ENCODE measurements around the gene CREB3. TPM values are rescaled to one million over a fixed set of nuclear protein-coding genes. Genes with fewer than 3 reads are reported as not detected.

The CREB3 gene
- total RNA-seq, 1 donor from 2014 or later = 35.1 TPM

- H3K4me3 ChIP-seq = no peak overlapping the region
- H3K9me3 ChIP-seq = no peaks in the 10 kb centered on the region
- intact Hi-C loops (cut with DNase I) = loop anchor here (10.0 kb wide), 1 partner anchor 1435 kb away; no protein-coding TSS in a partner anchor
- H3K27me3 ChIP-seq = no peaks in the 10 kb centered on the region
- peaks cover 23% of the 10 kb centered on the region for H3K4me1 ChIP-seq
- no peaks in the 10 kb centered on the region for H3K36me3 ChIP-seq
- no peak overlapping the region for H3K27ac ChIP-seq
- DNase-seq (ENCODE audit: extremely low spot score in 2 of 2) = no peak
- TF ChIP-seq POLR2A (IDR thresholded peaks at IDR 0.05) (no peak), CTCF (IDR thresholded peaks at IDR 0.05) (no peak), POLR2AphosphoS5 (IDR thresholded peaks at IDR 0.05; ENCODE audit: insufficient read depth in 1 of 2, low read depth in 1 of 2) (no peak)
Measured at GRCh38 chr9:35759795-35760194, 27.3 kb downstream of the CREB3 start.

DNA sequence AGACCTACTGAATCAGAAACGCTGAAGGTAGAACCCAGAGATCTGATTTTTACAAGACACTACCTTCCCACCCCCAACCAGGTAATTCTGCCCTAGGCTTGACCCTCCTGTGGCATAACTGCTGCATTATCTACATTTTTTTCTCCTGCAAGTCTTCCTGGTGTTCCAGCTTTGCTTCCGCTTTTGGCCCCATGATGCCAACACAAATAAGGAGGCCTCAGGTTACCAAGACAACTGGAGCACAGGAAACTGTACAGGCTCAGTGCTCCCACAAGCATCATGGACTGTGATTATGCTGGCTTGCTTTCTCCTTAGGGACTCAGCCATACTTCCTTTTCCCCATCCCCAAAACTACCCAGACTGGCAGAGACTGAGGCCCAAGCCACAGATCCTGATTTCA is 28.2 kb downstream of the CREB3 start:
- H3K4me1 ChIP-seq = peaks cover 23% of the 10 kb centered on the region
- intact Hi-C loops (cut with DNase I) = no loop called here
- no peak overlapping the region for H3K27ac ChIP-seq
- H3K27me3 ChIP-seq = no peaks in the 10 kb centered on the region
- H3K36me3 ChIP-seq = no peaks in the 10 kb centered on the region
- no peak for DNase-seq (ENCODE audit: extremely low spot score in 2 of 2)
- no peaks in the 10 kb centered on the region for H3K9me3 ChIP-seq
- TF ChIP-seq POLR2A (IDR thresholded peaks at IDR 0.05) (no peak), CTCF (IDR thresholded peaks at IDR 0.05) (no peak), POLR2AphosphoS5 (IDR thresholded peaks at IDR 0.05; ENCODE audit: insufficient read depth in 1 of 2, low read depth in 1 of 2) (no peak)
- no peak overlapping the region for H3K4me3 ChIP-seq

DNA sequence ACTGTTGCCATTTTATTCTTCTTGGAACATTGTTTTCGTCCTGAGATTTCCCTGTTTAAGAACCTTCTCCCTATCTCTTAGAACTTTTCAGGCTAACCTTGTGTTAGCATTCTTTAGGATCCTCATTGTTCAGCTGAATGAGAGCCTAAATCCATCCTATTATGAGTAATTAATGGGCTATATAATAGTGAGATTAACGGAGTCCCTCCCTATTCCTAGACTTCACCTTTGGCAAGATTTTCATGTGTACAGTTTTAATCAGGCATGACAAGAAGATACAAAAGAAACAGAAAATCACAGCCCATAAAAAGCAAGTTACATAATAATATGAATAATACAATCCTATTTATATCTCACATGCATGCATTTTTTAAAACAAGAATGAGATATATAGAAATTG is 30.7 kb downstream of the CREB3 start:
- H3K27me3 ChIP-seq = no peaks in the 10 kb centered on the region
- H3K36me3 ChIP-seq = no peaks in the 10 kb centered on the region

DNA sequence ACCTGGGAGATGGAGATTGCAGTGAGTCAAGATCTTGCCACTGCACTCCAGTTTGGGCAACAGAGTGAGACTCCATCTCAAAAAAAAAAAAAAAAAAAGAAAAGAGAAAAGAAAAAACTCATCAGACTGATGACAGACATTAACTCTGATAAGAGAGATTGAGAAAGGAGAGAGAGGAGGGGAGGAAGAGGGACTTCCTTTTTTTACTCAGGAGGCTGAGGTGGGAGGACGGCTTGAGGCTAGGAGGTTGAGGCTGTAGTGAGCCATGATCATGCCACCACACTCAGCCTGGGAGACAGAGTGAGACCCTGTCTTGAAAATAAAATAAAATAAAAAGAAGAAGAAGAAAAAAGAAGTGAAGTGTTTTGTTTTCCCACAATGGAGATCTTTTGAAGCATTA is 31.3 kb downstream of the CREB3 start:
- no peaks in the 10 kb centered on the region for H3K27me3 ChIP-seq
- DNase-seq (ENCODE audit: extremely low spot score in 2 of 2) = no peak
- H3K9me3 ChIP-seq = no peaks in the 10 kb centered on the region
- no peaks in the 10 kb centered on the region for H3K4me1 ChIP-seq
- H3K4me3 ChIP-seq = no peak overlapping the region
- intact Hi-C loops (cut with DNase I) = no loop called here
- no peak for TF ChIP-seq POLR2AphosphoS5 (IDR thresholded peaks at IDR 0.05; ENCODE audit: insufficient read depth in 1 of 2, low read depth in 1 of 2)
- no peak for TF ChIP-seq POLR2A (IDR thresholded peaks at IDR 0.05)
- no peak for TF ChIP-seq CTCF (IDR thresholded peaks at IDR 0.05)
- no peak overlapping the region for H3K27ac ChIP-seq
- H3K36me3 ChIP-seq = no peaks in the 10 kb centered on the region

More for the DNA sequence above, 30.7 kb downstream of the CREB3 start:
- no peak overlapping the region for H3K27ac ChIP-seq
- TF ChIP-seq POLR2AphosphoS5 (IDR thresholded peaks at IDR 0.05; ENCODE audit: insufficient read depth in 1 of 2, low read depth in 1 of 2) = no peak
- no peak for TF ChIP-seq POLR2A (IDR thresholded peaks at IDR 0.05)
- TF ChIP-seq CTCF (IDR thresholded peaks at IDR 0.05) = no peak
- H3K9me3 ChIP-seq = no peaks in the 10 kb centered on the region
- no peak for DNase-seq (ENCODE audit: extremely low spot score in 2 of 2)
- no peak overlapping the region for H3K4me3 ChIP-seq
- peaks cover 5% of the 10 kb centered on the region for H3K4me1 ChIP-seq
- intact Hi-C loops (cut with DNase I) = no loop called here

DNA sequence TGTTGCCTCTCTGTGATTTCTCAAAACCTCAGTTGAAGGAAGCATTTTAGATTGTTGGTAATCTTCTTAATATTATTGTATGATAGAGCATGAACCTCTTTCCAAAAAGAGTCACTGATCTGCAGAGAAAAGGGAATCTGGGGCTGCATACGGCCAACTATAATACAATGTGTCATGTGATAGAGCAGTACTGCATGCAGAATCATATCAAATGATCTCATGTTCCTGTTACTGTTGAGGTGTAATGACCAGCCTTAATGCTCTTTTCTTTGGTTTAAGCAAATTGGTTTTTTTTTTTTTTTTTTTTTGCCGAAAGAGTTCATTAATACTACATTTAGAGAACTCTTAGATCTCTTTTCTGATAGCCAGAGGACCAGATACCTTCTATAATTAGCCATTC is 34.5 kb downstream of the CREB3 start:
- intact Hi-C loops (cut with DNase I) = no loop called here

More for the DNA sequence above, 34.5 kb downstream of the CREB3 start:
- H3K9me3 ChIP-seq = no peaks in the 10 kb centered on the region
- no peak overlapping the region for H3K4me3 ChIP-seq
- no peaks in the 10 kb centered on the region for H3K27me3 ChIP-seq
- H3K36me3 ChIP-seq = no peaks in the 10 kb centered on the region
- H3K4me1 ChIP-seq = peaks cover 12% of the 10 kb centered on the region
- DNase-seq (ENCODE audit: extremely low spot score in 2 of 2) = no peak
- H3K27ac ChIP-seq = no peak overlapping the region
- TF ChIP-seq POLR2AphosphoS5 (IDR thresholded peaks at IDR 0.05; ENCODE audit: insufficient read depth in 1 of 2, low read depth in 1 of 2) = no peak
- TF ChIP-seq POLR2A (IDR thresholded peaks at IDR 0.05) = no peak
- TF ChIP-seq CTCF (IDR thresholded peaks at IDR 0.05) = no peak

Measured in vagina (tissue), 2 donors.